ENCODE measurements around the gene OTX1. TPM values are rescaled to one million over a fixed set of nuclear protein-coding genes. Genes with fewer than 3 reads are reported as not detected.

OTX1 gene
- total RNA-seq, 3 donors from 2014 or later = 0.22 TPM; not detected in 2

DNA sequence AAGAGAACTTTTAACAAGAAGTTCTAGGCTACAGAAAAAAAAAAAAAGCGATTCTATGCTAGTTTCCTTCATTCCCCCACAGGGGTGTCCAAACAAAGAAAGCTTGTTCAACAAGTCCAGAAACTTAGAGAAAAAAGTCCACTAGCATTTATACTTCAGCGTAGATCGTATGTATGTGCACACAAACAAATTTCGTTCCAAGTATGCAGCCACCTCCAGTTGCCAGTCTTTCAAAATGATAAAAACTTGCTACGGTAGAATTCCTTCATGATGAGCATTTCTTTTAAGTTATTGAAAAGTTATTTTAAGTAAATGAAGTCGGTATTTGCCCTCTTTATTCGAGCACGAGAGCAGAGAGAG is 3.7 kb upstream of the OTX1 start:
- Histone ChIP-seq H3K4me1 (ENCODE audit: low read depth) (peaks cover 27% of the 10 kb centered on the region), H3K36me3 (ENCODE audit: low read depth) (no peaks in the 10 kb centered on the region), H3K4me3 (no peak overlapping the region), H3K9me3 (no peaks in the 10 kb centered on the region)
- DNase-seq (no peak), ATAC-seq (no peak)
- TF ChIP-seq, protein P1, sequence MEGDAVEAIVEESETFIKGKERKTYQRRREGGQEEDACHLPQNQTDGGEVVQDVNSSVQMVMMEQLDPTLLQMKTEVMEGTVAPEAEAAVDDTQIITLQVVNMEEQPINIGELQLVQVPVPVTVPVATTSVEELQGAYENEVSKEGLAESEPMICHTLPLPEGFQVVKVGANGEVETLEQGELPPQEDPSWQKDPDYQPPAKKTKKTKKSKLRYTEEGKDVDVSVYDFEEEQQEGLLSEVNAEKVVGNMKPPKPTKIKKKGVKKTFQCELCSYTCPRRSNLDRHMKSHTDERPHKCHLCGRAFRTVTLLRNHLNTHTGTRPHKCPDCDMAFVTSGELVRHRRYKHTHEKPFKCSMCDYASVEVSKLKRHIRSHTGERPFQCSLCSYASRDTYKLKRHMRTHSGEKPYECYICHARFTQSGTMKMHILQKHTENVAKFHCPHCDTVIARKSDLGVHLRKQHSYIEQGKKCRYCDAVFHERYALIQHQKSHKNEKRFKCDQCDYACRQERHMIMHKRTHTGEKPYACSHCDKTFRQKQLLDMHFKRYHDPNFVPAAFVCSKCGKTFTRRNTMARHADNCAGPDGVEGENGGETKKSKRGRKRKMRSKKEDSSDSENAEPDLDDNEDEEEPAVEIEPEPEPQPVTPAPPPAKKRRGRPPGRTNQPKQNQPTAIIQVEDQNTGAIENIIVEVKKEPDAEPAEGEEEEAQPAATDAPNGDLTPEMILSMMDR (IDR thresholded peaks at IDR 0.05) = no peak
- intact Hi-C loops (cut with DNase I, micrococcal nuclease) = no loop called here

DNA sequence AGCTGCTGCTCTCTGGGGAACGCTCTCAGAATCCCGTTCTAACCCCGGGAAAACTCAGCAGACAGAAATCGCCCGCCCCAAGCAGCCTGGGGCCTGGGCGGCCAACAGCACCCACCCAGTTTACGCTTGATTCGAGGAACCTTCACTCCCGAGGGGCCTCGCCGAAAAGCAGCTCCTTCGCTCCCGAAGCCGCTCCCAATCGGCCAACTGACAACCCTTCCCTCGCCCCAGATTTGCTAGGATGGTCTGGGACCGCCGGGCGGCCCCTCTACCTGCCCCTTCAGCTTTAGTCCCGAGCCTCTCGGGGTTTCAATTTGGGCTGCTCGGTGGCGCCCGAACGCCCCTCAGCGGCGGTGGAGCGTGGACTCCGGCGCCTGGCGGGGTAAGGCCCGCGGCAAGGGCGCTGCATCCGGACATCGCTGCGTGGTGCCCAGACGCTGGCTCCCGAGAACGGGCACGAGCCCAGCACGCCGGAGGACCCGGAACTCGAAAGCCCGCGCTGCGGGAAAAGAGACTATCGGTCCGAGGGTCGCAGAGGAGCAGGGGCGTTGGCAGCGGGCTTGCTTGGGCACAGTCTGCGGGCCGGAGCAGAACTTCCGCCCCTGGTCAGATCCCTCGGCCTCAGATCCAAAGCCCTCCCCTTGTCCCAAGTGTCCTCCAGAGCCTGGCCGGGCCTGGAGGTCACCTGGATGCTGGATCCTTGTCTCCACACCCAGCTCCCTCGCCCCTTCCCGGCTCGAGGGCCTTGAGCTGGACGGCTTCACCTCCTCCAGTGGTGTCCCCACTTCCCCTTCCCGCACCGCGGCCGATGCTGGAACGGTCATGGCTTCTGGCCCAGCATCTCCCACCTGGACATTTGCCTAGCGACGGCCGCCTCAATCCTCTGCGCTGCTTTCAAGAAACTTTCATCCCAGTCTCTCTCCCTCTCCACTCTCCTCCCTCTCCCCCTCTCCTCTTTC is 3.0 kb upstream of the OTX1 start:
- Histone ChIP-seq H3K9me3 (no peaks in the 10 kb centered on the region), H3K4me3 (no peak overlapping the region), H3K4me1 (ENCODE audit: low read depth) (peaks cover 27% of the 10 kb centered on the region), H3K36me3 (ENCODE audit: low read depth) (no peaks in the 10 kb centered on the region)
- TF ChIP-seq, protein P1 (IDR thresholded peaks at IDR 0.05) = no peak
- peak in 2 of 3 donors; percentile 56 for DNase-seq
- intact Hi-C loops (cut with DNase I, micrococcal nuclease) = no loop called here
- ATAC-seq = peak; percentile 27

DNA sequence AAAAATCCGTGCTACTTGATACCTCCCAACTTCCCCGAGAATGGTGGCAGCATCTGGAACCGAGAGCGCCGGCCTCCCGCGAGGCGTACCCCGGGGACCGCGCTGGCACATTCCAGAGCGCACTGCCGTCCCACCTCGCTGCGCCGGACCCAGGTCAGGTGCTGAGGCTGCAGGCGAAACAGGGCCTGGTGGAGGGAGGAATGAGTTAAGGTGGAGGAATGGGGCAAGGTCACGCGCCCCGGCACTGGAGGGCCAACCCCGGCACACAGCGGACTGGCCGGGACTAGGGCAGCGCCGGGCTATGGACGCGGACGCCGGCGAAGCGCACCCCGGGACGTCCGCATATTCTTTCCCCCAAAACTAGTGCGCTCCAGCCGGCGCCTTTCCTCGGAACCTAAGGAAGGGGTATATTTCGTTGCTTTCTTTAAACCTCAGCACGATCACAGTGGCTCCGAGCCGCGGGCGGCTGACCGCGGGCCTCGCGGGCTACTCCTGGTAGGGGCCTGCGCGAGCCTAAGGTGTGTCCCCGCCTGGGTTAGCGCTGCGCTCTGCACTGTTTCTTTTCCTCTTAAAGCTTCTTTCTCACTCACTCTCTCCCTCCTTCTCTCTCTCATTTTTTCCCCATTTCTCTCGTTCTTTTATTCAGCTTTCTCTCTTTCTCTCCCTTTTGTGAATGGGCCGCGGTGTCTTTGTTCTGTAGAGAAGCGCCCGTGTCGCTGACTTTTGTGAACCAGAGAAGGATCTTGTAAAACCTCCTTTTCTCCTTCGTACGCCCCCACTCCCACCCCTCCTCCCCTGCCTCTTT is 2.1 kb upstream of the OTX1 start:
- ATAC-seq = peak; percentile 11
- intact Hi-C loops (cut with DNase I, micrococcal nuclease) = no loop called here

DNA sequence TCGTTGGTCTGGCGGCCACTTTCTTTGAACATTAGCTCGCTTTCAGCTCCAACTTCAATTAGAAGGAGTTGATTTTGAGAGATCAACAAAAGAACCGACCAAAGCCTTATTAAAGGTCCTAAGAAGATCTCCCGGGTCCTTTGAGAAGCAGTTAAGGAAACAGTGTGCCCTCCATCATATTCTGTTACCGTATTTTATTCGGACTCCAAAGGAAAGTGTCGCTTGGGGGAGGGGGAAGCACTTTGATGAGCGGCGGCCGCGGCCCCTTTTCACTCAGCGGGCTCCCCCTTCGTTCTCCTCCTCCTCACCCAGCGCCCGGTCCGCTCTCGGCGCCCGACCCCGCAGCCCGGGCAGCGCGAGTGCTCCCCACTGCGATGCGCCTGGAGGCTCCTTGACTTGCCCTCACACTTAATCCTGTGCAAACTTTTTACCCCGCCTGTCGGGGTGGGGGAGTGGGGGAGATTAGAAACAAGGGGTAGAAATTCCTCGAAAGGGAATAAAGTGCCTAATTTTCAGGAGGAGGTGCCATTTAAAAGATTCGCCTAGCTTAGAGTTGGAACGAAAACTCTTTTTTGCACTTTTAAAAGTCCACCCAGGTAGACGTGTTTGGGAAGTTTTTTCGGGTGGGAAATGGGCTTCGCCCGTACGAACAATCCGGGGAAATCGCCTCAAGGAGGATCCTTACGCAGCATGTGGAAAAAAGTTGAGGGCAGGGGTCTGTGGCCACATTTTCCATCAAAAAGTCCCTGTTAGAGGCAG is 1.2 kb upstream of the OTX1 start:
- no peaks in the 10 kb centered on the region for H3K36me3 ChIP-seq (ENCODE audit: low read depth)
- H3K4me1 ChIP-seq (ENCODE audit: low read depth) = peaks cover 35% of the 10 kb centered on the region

More for the DNA sequence above, 2.1 kb upstream of the OTX1 start:
- Histone ChIP-seq H3K36me3 (ENCODE audit: low read depth) (no peaks in the 10 kb centered on the region), H3K9me3 (no peaks in the 10 kb centered on the region), H3K4me3 (no peak overlapping the region), H3K4me1 (ENCODE audit: low read depth) (peaks cover 27% of the 10 kb centered on the region)
- TF ChIP-seq, protein P1 (IDR thresholded peaks at IDR 0.05) = no peak
- peak in 2 of 3 donors; percentile 7 to 31 for DNase-seq

DNA sequence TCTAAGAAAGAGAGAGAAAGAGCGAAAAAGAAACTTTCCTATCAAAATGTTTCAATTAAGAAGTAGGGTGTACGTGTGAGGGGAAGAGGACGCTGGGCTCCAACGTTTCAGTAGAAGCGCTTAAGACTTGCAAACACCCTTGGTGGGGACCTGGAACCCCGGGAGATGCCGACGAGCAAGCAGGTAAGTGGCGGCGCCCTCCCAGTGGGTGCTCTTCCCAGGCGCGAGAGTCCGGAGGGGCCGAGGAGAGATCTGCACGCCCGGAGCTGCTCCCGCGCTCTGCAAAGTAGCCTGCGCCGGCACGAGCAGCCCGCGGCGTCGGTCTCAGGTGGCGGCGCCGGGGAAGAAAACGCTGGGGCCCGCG is 678 bp upstream of the OTX1 start:
- peak; percentile 33 for ATAC-seq
- H3K4me1 ChIP-seq (ENCODE audit: low read depth) = peaks cover 37% of the 10 kb centered on the region
- H3K4me3 ChIP-seq = no peak overlapping the region

More for the DNA sequence above, 1.2 kb upstream of the OTX1 start:
- intact Hi-C loops (cut with DNase I, micrococcal nuclease) = no loop called here
- H3K4me3 ChIP-seq = no peak overlapping the region
- TF ChIP-seq, protein P1 (IDR thresholded peaks at IDR 0.05) = no peak
- H3K9me3 ChIP-seq = no peaks in the 10 kb centered on the region
- ATAC-seq (no peak), DNase-seq (peak in 1 of 3 donors; percentile 32)

More for the DNA sequence above, 678 bp upstream of the OTX1 start:
- intact Hi-C loops (cut with DNase I, micrococcal nuclease) = no loop called here
- Histone ChIP-seq H3K36me3 (ENCODE audit: low read depth) (no peaks in the 10 kb centered on the region), H3K9me3 (no peaks in the 10 kb centered on the region)
- DNase-seq = peak in 1 of 3 donors; percentile 6
- TF ChIP-seq, protein P1 (IDR thresholded peaks at IDR 0.05) = no peak

Measured in mucosa of descending colon (tissue), 3 donors.